Epidermal melanocyte (primary cell): ENCODE data around the gene TMEM121B.
"Not testable (repeated sequence)": the region's sequence is repeated elsewhere in the genome, so short reads cannot be mapped to it uniquely, and the experiment has no call there.

Experiments
- DNase-seq: peaks from one replicate; pipeline ENCODE4 v3.0.0; 2011; ENCODE audit warnings: low spot score; ENCODE audit not compliant: insufficient read length

The TMEM121B gene

GRCh38 chr22:17121233-17122195, at the start of gene TMEM121B:
TSS of gene TMEM121B (minus strand) at chr22:17121360. CDS start at chr22:17121127, 233 bp downstream.
- DNase-seq = peak; percentile 38

DNA sequence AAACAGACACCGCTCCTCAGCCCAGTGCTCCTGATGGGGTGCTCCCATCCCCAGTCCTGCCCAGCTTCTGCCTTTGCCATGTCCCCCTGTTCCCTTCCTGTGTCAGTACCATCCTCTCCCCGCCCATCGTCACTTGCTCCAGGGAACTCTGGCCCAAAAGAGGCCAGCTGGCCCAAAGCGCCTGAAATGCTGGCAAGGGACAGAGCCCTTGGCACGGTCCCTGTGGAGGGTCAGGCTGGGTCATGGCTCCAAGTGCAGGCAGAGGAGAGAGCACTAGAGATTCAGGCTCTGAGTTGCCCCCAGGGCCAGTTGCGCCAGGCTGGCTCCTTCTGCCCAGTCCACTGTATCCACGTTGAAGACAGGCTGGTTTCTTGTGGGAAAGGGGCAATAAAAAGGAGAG, 46.3 kb upstream of the TMEM121B start:
- DNase-seq = no peak

GRCh38 chr22:17164392-17165024, 43.3 kb upstream of the TMEM121B start:
- no peak for DNase-seq

DNA sequence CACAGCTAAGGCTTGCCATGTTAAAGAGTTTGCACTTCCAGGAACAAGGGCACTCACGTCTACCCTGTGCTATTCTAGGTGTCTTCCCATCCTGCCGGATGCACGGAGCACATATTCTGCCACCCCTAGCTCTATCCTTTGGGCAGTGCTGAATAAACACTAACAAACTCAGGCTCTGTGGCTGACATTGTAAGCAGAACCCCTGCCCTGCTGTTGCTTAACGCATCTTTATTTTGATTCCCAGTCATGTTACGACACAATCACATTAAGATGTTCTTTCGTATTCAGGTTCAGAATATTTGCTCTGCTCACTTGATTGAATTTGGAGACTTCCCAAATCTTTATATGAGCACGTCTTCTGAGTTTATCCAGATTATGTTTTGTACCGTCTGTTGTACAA, 41.6 kb upstream of the TMEM121B start:
- DNase-seq = no peak

DNA sequence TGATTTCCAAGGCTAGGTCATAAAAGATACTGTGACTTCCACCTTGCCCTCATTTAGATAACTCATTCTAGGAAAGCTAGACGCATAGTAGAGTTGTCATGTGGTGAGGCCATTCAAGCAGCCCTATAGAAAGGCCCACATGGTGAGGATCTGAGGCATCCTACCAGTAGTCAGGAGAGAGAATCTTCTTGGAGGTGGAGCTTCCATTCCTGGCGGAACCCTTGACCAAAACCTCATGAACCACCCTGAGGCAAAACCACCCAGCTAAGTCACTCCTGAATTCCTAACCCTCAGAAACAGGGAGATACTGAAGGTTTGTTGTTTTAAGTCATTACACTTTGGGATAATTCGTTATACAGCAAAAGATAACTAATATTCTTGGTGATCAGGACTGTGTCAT, 40.8 kb upstream of the TMEM121B start:
- DNase-seq = no peak

GRCh38 chr22:17159504-17159951, 38.4 kb upstream of the TMEM121B start:
- no peak for DNase-seq

DNA sequence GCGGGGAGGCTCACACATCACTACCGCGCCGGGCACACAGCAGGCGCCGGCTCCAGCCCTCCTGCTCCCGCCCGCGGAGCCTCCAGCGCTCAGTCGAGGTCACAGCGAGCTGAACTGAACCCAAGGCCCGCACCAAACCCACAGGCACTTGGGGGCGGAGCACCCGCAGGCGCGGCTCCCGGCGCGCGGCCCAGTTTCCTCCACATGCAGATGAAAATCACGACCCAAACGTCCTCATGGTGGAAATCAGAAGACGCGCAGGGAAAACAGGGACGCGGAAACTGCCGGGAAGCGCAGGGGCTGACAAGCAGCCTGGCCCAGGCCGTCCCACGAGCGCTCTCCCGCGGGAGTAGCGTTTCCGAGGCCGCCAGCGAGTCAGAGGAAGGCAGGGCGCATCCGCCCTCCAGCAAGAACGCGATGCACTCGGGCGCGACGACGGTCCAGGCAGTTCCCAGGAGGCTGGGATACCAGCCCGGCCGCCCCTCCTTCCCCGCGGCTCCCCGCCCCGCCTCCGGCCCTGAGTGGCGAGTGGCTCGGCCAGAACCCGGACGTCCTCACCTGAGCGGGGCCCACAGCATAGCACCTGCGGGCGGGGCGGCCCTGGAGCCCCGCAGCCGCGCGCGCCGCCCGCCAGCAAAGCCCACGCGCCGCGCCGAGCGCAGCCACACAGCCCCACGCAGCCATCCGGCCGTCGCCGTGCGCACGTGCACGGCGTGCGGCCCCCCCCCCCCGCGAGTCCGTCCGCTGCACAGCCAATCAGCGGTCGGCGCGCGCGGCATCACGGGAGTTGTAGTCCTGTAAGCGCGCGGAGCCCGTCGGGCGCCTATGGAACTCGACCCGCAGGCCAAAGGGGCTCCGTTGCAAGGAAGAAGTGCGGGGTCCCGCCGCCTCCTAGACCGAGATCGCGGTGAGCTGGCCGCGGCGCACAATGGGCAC, 37.7 kb upstream of the TMEM121B start, which contains the start of gene HDHD5:
Gene HDHD5, minus strand, starts transcription at position 710 of the 936 bp plus-strand sequence. Its CDS starts 26 bp downstream, at position 684.
- peak; percentile 76 for DNase-seq

- no peak for DNase-seq
Measured at GRCh38 chr22:17158176-17158567, 37.0 kb upstream of the TMEM121B start.

DNA sequence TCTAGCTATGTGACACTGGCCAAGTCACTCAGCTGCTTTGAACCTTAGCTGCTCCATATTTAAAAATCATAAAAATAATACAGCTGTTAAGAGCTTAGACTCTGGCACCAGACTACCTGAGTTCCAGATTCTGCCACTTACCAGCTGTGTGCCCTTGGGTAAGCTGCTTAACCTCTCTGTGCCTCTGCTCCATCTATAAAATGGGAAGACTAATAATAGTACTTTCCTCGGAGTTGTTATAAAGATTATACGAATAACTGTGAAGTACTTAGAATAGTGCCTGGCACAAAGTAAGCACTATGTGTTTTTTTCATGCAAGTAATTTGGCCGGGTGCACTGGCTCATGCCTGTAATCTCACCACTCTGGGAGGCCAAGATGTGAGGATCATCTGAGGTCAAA, 36.6 kb upstream of the TMEM121B start:
- DNase-seq = no peak

DNA sequence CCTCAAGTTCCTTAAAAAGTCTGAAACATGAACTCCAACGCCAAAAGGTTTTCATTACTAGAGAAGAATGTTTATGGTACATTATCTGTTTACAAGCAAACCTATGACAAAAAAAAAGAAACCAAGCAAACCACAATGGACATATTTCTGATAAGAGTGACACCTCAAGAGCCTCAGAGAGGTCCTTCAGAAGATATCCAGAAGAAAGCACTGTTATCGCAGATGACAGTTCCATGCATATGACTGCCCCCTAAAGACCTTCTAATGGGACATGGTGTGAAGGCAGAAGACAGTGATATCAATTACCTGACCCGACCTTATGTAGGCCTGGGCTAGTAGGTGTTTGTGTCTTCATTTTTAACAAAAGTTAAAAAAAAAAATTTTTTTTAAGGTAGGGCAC, 34.8 kb upstream of the TMEM121B start:
- DNase-seq = no peak

GRCh38 chr22:17152971-17153370, 31.8 kb upstream of the TMEM121B start:
- no peak for DNase-seq

GRCh38 chr22:17152340-17152739, 31.2 kb upstream of the TMEM121B start:
- DNase-seq = no peak

GRCh38 chr22:17149076-17149815, 28.1 kb upstream of the TMEM121B start:
- no peak for DNase-seq

- not testable (repeated sequence) for DNase-seq
Measured at GRCh38 chr22:17147458-17147857, 26.3 kb upstream of the TMEM121B start.

DNA sequence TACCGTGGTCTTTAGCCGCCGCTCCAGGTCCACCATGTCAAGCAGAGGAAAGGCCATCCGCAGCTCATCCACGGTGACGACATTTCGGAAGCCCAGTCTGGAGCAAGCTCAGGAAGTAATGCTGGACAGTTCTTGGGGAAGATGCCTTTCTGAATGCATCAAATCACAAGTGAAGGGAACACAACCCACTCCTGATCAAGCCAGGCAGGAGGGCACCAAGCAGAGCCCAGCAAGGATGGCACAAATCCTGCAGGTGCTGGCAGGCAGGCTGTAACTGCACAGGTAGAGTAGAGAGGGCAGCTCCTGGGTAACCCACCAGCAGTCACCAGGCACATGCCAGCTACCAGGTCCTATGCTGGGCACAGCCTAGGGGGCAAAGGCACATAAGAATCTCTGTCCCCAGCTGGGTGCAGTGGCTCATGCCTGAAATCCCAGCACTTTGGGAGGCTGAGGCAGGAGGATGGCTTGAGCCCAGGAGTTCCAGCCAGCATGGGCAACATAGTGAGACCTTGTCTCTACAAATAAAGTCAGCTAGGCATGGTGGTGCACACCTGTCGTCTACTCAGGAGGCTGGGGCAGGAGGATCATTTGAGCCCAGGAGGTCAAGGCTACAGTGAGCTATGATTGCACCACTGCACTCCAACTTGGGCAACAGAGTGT, 24.0 kb upstream of the TMEM121B start:
- DNase-seq = no peak

DNA sequence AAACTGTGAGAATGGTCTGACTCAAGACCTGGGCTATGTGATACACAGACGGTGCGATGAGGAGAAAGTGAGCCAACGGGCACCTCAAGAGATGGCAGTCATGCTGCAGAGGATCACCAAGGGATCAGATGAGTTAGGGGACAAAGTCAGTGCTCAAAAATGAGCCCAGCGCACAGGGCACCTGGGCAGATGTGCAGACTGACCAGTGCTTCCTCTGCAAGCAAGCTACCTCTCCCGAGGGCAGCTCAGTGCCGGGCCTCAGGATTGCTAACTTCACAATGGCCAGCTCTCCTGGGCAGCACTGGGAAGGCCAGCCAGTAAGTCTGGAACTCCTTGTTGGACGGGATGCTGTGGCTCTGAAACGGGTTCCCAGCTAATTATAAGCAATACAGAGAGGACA, 22.7 kb upstream of the TMEM121B start:
- no peak for DNase-seq

GRCh38 chr22:17143101-17143500, 21.9 kb upstream of the TMEM121B start:
- DNase-seq = no peak

- no peak for DNase-seq
Measured at GRCh38 chr22:17140826-17141766, 19.9 kb upstream of the TMEM121B start.

- no peak for DNase-seq
Measured at GRCh38 chr22:17140022-17140421, 18.9 kb upstream of the TMEM121B start.
